GM19099 (cell line): ENCODE data around the gene NFATC4.

Experiments
- POLR2A ChIP-seq: IDR thresholded peaks from 3 replicates; pipeline ENCODE4 v1.6.1; 2011; ENCODE audit warnings: low read depth; ENCODE audit not compliant: insufficient read length; ENCODE audit errors: extremely low read depth

NFATC4 gene

DNA sequence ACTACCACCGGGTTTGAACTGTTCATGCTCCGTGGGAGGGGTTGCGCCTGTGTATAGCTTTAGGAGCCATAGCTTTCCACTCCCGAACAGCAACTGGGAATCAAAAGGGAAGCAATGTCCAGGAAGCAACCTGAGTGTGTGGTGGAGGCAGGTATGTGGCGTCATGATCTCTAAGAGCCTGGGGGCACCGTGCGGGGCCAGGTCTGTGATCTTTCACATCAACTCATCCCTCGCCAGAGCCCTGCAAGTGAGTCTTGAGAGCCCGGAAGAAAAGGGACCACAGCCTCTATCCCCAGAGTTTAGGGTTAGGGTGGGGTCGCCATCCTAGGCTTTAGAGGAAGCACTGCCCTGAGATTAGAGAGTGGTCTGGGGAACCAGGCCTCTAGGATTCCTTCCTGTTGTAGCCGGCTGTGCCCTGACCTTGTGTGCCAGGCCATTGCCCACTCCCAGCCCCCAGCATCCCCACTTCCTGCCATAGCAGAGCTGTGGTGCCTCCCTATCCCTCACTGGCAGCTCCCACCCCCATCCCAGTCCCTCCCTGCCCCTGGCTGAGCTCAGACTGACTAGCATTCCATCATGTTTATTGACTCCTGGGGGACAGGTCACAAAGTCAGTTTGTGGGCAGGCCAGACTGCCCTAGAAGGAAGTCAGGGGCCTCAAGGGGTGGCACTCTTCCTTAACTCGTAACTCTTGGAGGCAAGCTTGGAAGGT is 32.4 kb upstream of the NFATC4 start:
- TF ChIP-seq POLR2A, result no peak

DNA sequence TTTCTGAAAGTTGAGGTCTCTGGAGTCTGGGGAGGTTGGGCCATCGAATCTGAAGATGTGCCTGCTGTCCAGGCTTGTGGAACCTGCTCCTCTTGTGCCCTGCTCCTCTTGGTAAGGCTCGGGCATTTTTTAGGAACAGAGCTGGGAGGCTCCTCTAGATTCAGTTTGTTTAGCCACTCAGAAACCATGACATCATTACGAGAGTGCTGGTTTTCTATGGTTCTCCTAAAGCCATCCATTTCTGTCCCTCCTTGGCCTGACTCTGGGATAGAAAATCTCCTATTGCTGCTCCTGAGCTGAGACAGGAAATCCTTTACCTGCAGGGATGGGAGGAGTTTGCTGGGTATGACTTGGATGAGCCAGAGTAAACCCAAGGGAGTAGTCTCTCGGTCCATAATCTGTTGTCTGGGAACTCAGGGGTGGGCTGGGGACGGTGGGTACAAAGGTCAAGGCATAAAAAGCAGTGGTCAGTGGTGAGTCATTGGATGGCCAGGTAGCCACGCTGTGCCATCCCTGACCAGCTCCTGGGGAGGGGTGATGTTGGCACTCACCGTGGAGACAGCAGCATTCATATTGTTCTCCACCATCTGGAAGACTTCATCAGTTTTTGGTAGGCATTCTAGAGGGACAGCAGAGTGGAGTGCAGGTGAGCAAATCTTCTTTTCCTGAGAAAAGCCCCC is 30.7 kb upstream of the NFATC4 start:
- no peak for TF ChIP-seq POLR2A

DNA sequence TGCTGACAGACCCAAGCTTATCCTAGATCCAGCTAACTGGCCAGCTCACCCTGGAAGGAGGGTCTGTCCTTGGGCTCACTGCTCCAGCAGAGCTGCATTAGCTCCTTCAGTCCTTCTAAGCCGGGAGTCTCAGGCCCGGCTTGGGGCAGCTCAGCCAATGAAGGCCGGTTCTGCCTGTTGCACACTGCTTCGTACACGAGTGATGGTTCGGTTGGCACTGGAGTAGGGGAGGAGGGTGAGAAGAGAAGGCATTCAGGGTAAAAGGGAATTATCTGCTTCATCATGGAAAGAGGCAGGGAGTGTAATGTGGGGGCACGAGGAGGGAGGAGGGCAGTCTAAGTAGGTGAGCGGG is 30.2 kb upstream of the NFATC4 start:
- TF ChIP-seq POLR2A, result no peak

DNA sequence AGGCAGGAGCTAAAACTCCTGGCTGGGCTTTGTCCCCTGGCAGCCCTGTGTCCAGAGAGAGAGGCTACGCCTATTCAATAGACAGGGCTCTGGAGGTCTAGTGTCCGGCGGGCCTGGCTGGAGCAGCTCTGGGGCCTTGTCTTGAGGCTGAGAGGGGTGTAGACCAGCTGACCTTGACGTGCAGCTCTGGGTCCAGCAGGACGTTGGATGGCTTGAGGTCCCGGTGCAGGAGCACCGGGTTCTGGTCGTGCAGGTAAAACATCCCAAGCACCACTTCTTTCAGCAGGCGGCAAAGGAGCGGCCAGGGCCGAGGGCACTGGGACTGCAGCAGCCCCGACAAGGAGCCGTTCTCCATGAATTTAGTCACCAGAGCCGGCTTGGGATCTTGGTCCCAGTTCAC is 29.1 kb upstream of the NFATC4 start:
- TF ChIP-seq POLR2A, result no peak

DNA sequence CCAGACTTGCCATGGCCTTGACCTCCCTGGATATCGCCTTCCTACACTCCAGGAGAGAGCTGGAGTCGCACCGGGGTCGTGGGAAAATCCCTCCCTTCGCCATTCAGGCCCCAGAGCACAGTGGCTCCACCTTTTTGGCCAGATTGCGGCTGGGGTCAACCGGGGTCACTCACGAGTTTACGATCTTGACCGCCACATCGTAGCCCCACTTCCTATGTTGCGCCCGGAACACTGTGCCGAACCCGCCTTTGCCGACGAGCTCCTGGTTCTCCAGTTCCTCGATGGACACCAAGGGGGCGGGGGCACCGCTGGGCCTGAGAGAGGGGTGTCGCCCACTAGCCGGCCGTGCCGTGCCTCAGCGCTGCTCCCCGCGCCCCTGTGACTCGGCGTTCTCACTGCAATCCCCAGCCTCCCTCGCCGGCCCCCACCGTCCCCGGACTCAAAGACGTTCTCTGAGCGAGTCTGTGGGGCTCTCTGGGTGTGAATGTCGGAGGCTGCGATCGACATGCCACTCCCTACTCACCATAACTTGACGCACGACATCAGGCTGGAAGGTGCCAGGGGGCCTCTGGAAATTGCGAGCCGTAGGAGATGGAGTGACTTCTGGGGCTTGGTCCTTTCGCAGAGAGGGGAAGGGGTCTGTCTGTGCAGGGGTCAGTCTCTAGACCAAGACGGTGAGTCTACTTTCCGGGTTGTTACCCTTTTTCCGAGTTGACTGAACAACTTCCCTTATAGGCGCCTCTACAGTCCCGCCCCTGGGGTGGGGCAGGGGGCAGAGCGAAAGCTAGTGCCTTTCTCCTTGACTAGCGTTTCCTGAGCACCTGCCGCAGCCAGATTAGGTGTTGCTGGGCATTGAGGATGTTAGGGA is 28.5 kb upstream of the NFATC4 start, which contains the start of gene RIPK3:
RIPK3 (minus strand) TSS at position 708 of the 868 bp plus-strand sequence; CDS start at position 543, 165 bp downstream.
- TF ChIP-seq POLR2A, result peak; percentile 63

DNA sequence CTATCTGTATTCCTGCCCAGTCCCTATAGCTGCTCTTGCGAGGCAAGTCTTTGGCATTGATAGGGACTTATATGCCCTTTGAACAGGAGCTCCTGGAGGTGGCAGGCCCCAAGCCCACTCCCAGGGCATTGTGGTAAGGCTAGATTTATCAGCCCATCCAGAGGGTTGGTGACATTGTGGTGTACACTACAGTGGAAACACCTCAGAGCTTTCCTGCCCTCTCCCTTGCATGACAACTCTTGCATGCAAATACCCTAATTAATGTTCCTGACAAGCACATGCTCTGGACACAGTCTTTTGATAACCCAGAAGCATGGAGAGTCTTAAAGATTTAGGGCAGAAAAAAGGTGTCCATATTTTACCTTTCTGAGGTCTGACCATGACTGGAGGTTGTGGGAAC is 27.4 kb upstream of the NFATC4 start:
- TF ChIP-seq POLR2A, result no peak

DNA sequence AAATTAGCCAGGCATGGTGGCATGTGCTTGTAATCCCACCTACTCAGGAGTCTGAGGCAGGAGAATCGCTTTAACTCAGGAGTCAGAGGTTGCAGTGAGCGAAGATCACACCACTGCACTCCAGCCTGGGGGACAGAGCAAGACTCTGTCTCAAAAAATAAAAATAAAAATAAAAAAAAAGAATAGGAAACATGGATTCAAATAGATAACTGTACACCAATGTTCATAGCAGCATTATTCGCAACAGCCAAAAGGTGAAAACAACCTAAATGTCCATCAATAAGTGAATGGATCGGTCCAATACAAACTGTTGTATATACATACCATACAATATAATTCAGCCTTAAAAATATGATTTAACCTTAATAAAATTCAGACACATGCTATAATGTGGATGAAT is 25.1 kb upstream of the NFATC4 start:
- no peak for TF ChIP-seq POLR2A

DNA sequence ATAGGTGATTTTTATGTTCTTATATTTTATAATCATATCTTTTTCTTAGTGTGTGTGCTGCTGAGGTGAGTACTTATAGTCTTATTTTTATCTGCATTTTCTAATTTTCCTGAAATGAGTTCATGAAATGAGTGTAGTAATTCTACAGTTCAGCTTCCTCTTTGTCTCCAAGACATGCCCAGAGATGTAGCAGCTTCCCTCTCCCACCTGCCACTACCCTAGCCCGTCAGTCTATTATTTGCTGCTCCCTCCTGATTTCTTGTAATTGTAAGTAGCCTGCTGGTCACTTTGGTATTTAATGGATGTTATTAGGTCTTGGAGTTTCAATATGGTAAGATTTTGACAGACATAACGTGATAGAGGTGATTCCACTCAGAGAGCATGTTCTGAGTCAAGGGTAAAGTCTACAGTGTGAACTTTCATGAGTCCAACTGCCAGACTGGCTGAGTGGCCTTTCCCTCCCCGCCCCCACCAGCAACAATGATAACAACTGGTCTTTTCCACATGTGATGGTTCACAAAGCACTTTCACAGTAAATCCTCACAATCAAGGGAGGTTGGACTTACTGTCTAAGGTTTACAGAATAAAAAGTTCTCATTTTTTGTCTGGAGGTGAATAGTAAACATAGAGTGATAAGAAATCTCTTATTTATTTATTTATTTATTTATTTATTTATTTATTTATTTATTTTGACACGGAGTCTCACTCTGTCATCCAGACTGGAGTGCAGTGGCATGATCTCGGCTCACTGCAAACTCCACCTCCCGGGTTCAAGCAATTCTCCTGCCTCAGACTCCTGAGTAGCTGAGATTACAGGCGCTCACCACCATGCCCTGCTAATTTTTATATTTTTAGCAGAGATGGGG is 24.0 kb upstream of the NFATC4 start:
- no peak for TF ChIP-seq POLR2A

DNA sequence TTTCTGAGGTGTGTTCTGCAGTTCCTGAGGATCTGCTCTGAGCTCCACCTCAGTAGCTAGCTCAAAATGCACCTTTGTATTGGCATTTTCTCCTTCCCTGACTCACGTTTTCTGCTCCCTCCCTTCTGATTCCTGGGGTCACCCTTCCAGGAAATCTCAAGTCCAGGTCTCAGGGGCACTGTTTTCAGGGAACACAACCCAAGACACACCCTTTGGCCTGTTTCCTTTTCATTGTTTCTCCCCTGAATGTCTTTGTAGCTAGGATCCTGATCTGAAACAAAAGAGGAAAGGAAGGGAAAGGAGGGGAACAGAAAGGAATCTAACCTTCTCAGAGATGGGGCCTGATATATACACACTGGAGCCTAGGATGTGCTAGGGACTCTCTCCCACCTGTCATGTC is 20.9 kb upstream of the NFATC4 start:
- no peak for TF ChIP-seq POLR2A

DNA sequence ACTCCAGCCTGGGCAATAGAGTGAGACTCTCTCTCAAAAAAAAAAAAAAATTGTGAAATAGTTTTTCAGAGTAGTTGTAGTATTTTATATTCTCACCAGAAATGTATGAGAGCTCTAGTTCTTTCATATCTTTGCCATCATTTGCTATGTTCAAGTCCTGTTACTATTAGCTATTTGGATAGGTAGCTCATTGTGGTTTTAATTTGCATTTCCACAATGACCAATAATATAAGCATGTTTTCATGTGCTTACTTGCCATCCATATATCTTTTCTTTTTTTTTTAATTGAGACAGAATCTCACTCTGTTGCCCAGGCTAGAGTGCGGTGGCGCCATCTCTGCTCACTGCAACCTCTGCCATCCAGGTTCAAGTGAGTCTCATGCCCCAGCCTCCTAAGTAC is 19.8 kb upstream of the NFATC4 start:
- TF ChIP-seq POLR2A, result no peak

DNA sequence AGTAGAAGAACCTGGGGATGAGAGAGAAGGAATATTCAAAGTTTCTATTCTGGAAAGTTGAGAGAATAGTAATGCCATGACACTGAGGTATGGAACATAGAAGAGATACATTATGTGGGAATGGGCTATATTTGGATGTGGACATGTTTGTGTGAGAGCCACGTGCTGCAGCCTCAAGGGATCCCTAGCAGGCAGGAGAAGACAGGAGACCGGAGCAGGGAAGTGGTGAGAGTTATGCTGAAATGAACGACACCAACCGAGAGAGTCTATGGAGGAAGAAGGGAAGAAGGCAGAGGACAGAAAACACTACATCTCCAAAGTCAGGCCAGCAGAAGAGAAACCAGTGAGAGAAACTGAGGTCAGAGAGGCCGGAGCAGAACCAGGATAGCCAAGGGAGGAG is 18.2 kb upstream of the NFATC4 start:
- no peak for TF ChIP-seq POLR2A

DNA sequence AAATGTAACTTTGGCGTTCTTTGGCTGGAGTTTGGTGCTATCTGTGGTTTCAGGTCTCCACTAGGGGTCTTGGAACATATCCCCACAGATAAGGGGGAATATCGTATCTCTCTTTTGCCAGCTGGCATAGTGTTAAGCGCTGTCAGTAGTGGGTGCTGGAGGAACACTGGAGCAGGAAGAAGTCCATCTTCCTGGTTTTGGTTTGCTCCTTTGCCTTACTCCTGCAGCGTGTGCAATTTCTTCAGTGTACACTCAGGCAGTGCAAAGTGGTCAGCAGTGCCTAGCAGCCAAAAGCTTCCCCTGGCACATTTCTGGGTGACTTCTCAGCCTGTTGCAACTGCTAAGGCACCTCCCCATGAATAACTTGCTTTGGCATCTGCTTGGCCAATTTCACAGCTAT is 16.5 kb upstream of the NFATC4 start:
- TF ChIP-seq POLR2A, result no peak

DNA sequence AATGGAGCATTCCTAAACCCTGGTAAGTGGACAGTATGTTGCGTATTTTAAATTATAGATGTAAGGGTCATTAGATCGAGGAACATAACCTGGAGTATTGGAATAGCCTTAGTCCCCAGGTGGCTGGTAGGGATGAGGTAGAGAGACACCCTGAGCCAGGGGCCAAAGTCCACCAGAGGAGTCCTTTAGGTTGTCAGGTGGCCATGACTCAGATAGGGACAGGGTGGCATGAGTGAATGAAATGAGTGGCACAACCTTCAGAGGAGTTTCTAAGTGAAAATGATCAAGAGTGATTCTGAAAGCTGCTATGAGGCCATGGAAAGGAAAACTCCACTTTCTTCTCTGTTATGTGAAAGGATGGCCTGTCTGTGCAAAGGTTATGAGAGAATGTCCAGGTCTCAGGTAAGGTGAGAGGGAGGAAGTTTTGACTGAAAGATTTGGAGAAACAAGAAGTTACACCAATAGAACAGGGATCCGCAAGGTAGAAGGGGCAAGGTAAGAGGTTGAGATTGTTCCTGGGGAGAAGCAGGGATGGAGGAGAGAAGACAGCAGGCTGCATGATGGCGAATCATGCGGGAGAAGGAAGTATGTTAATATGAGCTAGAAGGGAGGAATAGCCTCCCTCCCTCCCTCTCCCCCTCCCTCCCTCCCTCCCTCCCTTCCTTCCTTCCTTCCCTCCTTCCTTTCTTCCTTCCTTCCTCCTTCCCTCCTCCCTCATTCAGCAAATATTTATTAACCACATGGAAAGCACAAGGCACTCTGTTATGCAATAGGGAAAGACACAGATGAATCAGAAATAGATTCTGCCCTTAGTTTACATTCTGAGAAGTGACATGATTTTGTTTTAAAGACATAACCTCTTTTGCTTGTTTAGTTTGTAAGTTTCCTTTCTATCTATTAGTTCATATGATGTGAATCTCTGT is 14.2 kb upstream of the NFATC4 start:
- no peak for TF ChIP-seq POLR2A

DNA sequence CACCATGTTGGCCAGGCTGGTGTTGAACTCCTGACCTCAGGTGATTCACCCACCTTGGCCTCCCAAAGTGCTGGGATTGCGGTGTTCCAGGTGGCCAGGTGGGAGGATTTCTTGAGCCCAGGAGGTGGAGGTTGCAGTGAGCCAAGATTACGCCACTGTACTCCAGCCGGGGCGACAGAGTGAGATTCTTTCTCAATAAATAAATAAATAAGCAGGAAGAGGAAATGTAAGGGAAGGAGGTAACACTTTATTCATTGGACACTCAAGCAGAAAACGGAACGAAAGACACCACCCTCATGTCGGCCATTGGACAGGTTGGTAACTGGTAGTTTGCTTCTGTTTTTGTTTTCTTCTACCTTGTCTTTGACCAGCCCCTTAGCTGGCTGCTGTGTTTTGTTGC is 13.0 kb upstream of the NFATC4 start:
- no peak for TF ChIP-seq POLR2A
